ENCODE measurements around the gene NDUFS6. TPM values are rescaled to one million over a fixed set of nuclear protein-coding genes. Genes with fewer than 3 reads are reported as not detected.
"Not testable (repeated sequence)": the region's sequence is repeated elsewhere in the genome, so short reads cannot be mapped to it uniquely, and the experiment has no call there.

Gene NDUFS6
- total and polyA plus RNA-seq, 5 donors from 2014 or later, result 21.6 to 98.7 (median 74.6) TPM

DNA sequence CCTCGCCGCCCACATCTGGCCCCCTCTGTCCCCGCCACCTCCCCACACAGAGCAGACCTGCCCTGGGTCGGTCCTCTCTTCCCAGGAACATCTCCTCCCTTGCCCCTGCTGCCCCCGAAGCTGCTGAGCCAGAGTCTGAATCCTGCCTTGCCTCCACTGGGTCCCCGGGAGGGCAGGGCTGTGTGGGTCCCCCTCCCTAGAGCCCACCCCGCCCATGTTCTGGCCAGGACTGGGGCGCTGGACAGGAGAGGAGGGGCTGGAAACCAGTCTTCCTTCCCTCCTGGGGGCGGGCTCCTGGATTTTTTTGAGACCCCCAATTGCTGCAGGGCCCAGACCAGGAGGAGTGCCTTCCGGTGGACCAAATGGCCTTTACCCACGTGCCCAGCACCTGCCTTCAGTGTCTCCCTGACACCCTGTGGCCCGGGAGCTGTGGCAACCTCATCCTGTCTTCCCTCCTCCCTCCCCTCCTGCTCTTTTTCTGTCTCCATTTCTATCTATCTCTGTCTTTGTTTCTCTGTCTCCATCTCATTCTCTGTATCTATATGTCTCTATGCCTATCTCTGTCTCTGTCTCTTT is 13.6 kb upstream of the NDUFS6 start:
- H3K9me3 Mint-ChIP-seq, result no peaks in the 10 kb centered on the region
- peak overlapping the region in 1 of 3 donors; percentile 55 for H3K27ac Mint-ChIP-seq
- no peak overlapping the region for H3K4me3 Mint-ChIP-seq
- H3K36me3 Mint-ChIP-seq, result no peaks in the 10 kb centered on the region
- ATAC-seq (ENCODE audit: low read depth in 2 of 2) (no peak), DNase-seq (no peak)
- Histone ChIP-seq H3K4me3 (ENCODE audit: low read depth, low read length) (no peak overlapping the region), H3K4me1 (ENCODE audit: control insufficient read depth, insufficient read depth, low read length, poor library complexity, severe bottlenecking) (peaks cover 28% of the 10 kb centered on the region), H3K36me3 (ENCODE audit: control insufficient read depth, insufficient read depth, low read length) (no peaks in the 10 kb centered on the region), H3K27ac (ENCODE audit: insufficient read depth, low read length, poor library complexity, severe bottlenecking) (no peak overlapping the region), H3K9me3 (ENCODE audit: control insufficient read depth in 2 of 2, low read length in 2 of 2) (no peaks in the 10 kb centered on the region), H3K27me3 (ENCODE audit: control insufficient read depth, insufficient read depth, low read length) (no peaks in the 10 kb centered on the region)
- peaks cover 10% of the 10 kb centered on the region for H3K27me3 Mint-ChIP-seq
- H3K4me1 Mint-ChIP-seq, result peaks cover 3 to 31% (median 22%) of the 10 kb centered on the region in 4 donors

DNA sequence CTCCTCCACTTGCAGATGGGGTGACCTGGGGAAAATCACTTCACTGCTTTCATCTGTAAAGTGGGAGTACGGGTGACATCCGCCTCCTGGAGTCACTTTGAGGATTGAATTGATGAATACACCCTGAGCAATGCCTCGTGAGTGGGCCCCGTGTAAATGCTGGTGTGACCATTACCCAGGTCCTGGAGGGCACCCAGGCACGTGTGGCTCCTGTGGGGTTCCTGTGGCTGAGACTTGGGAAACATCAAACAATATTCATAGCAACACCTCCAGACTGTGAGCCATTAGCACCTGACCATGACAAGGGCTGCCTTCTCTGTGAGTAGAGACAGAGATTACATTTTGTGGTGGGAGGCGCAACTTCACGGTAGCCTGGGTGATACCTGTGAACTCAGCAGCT is 13.0 kb upstream of the NDUFS6 start:
- H3K4me3 Mint-ChIP-seq, result no peak overlapping the region

DNA sequence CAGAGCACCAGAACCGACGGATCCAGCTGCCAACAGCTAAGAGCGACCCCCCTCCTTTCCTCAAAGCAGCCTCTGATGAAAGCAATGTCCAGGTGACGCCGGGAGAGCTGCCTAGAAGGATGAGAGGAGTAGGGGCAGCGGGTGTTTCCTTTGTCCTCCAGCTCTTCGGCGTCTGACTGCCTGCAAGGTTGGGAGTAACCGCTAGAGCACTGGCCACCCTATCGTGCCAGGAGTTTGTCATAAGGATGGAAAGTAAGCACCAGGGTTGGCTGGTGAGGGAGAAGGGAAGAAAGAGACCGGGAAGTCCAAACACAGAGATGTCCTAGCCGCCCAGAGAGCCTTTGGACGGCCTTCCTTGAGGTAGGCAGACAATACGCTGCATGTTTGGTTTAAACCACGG is 12.4 kb upstream of the NDUFS6 start:
- ATAC-seq (ENCODE audit: low read depth in 2 of 2) (no peak), DNase-seq (no peak)
- Mint-ChIP-seq H3K4me1 (peaks cover 14 to 43% (median 29%) of the 10 kb centered on the region in 4 donors), H3K9me3 (peaks cover 0 to 4% (median 0%) of the 10 kb centered on the region in 7 donors), H3K36me3 (no peaks in the 10 kb centered on the region), H3K27me3 (peaks cover 5% of the 10 kb centered on the region), H3K4me3 (peak overlapping the region in 2 of 4 donors; percentile 38 to 52), H3K27ac (peak overlapping the region in 1 of 3 donors; percentile 96)
- Histone ChIP-seq H3K36me3 (ENCODE audit: control insufficient read depth, insufficient read depth, low read length) (no peaks in the 10 kb centered on the region), H3K4me3 (ENCODE audit: low read depth, low read length) (no peak overlapping the region), H3K9me3 (ENCODE audit: control insufficient read depth in 2 of 2, low read length in 2 of 2) (no peaks in the 10 kb centered on the region), H3K27me3 (ENCODE audit: control insufficient read depth, insufficient read depth, low read length) (no peaks in the 10 kb centered on the region), H3K27ac (ENCODE audit: insufficient read depth, low read length, poor library complexity, severe bottlenecking) (no peak overlapping the region), H3K4me1 (ENCODE audit: control insufficient read depth, insufficient read depth, low read length, poor library complexity, severe bottlenecking) (peaks cover 39% of the 10 kb centered on the region)

More for the DNA sequence above, 13.0 kb upstream of the NDUFS6 start:
- Mint-ChIP-seq H3K27me3 (peaks cover 9% of the 10 kb centered on the region), H3K9me3 (peaks cover 0 to 4% (median 0%) of the 10 kb centered on the region in 7 donors), H3K36me3 (no peaks in the 10 kb centered on the region), H3K27ac (no peak overlapping the region), H3K4me1 (peaks cover 10 to 37% (median 26%) of the 10 kb centered on the region in 4 donors)
- Histone ChIP-seq H3K4me3 (ENCODE audit: low read depth, low read length) (no peak overlapping the region), H3K9me3 (ENCODE audit: control insufficient read depth in 2 of 2, low read length in 2 of 2) (no peaks in the 10 kb centered on the region), H3K4me1 (ENCODE audit: control insufficient read depth, insufficient read depth, low read length, poor library complexity, severe bottlenecking) (peaks cover 35% of the 10 kb centered on the region), H3K36me3 (ENCODE audit: control insufficient read depth, insufficient read depth, low read length) (no peaks in the 10 kb centered on the region), H3K27ac (ENCODE audit: insufficient read depth, low read length, poor library complexity, severe bottlenecking) (no peak overlapping the region), H3K27me3 (ENCODE audit: control insufficient read depth, insufficient read depth, low read length) (no peaks in the 10 kb centered on the region)
- no peak for ATAC-seq (ENCODE audit: low read depth in 2 of 2)
- DNase-seq, result no peak

DNA sequence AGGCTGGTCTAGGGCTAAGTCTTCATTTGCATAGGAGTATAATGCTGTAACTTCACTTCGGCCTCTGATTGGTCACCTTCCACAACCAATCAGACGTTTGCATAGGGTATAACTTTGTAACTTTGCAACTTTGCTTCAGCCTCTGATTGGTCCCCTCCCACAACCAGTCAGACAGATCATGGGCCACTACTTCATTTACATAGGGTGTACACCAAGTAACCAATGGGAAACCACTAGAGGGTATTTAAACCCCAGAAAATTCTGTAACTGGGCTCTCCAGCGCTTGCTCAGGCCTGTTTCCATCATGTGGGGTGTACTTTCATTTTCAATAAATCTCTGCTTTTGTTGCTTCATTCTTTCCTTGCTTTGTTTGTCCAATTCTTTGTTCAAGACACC is 11.8 kb upstream of the NDUFS6 start:
- not testable (repeated sequence) for H3K27me3 Mint-ChIP-seq; H3K9me3 ChIP-seq (ENCODE audit: control insufficient read depth in 2 of 2, low read length in 2 of 2); H3K27ac ChIP-seq (ENCODE audit: insufficient read depth, low read length, poor library complexity, severe bottlenecking); H3K9me3 Mint-ChIP-seq; H3K36me3 Mint-ChIP-seq; H3K36me3 ChIP-seq (ENCODE audit: control insufficient read depth, insufficient read depth, low read length); ATAC-seq (ENCODE audit: low read depth in 2 of 2); H3K27me3 ChIP-seq (ENCODE audit: control insufficient read depth, insufficient read depth, low read length)
- peak in 2 of 3 donors; percentile 30 to 40 for DNase-seq
- Mint-ChIP-seq H3K4me1 (peaks cover 14 to 47% (median 31%) of the 10 kb centered on the region in 4 donors), H3K4me3 (peak overlapping the region in 3 of 4 donors; percentile 0 to 55 (median 4)), H3K27ac (peak overlapping the region in 2 of 3 donors; percentile 89 to 96)
- peak overlapping the region; percentile 42 for H3K4me3 ChIP-seq (ENCODE audit: low read depth, low read length)
- peaks cover 45% of the 10 kb centered on the region for H3K4me1 ChIP-seq (ENCODE audit: control insufficient read depth, insufficient read depth, low read length, poor library complexity, severe bottlenecking)

DNA sequence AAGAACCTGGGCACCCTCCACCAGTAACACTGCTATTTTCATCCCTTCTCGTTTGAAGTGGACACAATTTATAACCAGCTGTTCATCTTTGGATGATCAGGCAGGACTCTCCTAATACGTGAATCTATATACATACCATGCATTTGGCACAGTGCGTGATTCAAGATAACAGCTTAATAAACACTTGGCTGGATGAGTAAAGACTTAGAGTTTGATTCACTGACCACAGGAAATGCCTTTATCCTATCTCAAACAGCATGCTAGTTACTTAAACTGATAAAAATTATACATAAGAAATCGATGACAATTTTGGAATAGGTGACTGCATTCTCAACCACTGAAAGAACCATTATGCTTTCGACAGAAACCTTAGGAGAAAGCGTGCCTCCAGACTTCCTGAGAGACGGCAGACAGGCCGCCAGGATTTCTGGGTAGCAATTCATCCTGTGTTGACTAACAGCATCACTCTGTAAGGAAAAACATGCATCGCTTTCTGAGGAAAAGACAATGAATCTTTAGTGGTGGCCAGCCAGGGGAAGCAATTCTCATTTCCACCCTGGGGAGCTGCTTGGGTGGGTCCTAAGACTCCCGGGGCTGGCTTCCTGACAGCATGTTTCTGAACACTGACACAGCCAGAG is 11.3 kb upstream of the NDUFS6 start:
- H3K4me1 Mint-ChIP-seq, result peaks cover 14 to 49% (median 32%) of the 10 kb centered on the region in 4 donors
- H3K36me3 Mint-ChIP-seq, result no peaks in the 10 kb centered on the region
- ATAC-seq (ENCODE audit: low read depth in 2 of 2), result no peak
- no peaks in the 10 kb centered on the region for H3K27me3 ChIP-seq (ENCODE audit: control insufficient read depth, insufficient read depth, low read length)
- H3K27ac Mint-ChIP-seq, result peak overlapping the region in 2 of 3 donors; percentile 89 to 96
- H3K4me1 ChIP-seq (ENCODE audit: control insufficient read depth, insufficient read depth, low read length, poor library complexity, severe bottlenecking), result peaks cover 49% of the 10 kb centered on the region
- peak overlapping the region; percentile 42 for H3K4me3 ChIP-seq (ENCODE audit: low read depth, low read length)
- no peak for DNase-seq
- peaks cover 0 to 4% (median 0%) of the 10 kb centered on the region in 7 donors for H3K9me3 Mint-ChIP-seq
- peak overlapping the region; percentile 10 for H3K27ac ChIP-seq (ENCODE audit: insufficient read depth, low read length, poor library complexity, severe bottlenecking)
- H3K9me3 ChIP-seq (ENCODE audit: control insufficient read depth in 2 of 2, low read length in 2 of 2), result no peaks in the 10 kb centered on the region
- peak overlapping the region in 3 of 4 donors; percentile 0 to 55 (median 4) for H3K4me3 Mint-ChIP-seq
- H3K36me3 ChIP-seq (ENCODE audit: control insufficient read depth, insufficient read depth, low read length), result no peaks in the 10 kb centered on the region
- H3K27me3 Mint-ChIP-seq, result no peaks in the 10 kb centered on the region

DNA sequence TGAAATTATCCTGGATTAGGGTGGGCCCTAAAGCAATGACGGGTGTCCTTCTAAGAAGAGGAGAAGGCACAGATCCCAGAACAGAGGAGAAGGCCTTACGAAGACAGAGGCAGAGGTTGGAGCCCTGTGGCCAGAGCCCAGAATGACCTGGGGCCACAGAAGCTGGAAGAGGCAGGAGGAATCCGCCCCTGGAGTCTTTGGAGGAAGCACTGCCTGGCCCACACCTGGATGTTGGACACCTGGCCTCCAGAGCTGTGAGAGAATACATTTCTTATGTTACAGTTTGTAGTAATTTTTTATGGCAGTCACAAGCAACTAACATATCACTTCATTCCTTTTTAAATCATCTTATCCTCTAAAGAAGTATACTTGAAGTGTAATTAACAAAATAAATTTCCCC is 10.0 kb upstream of the NDUFS6 start:
- Histone ChIP-seq H3K36me3 (ENCODE audit: control insufficient read depth, insufficient read depth, low read length) (no peaks in the 10 kb centered on the region), H3K27ac (ENCODE audit: insufficient read depth, low read length, poor library complexity, severe bottlenecking) (peak overlapping the region; percentile 82), H3K27me3 (ENCODE audit: control insufficient read depth, insufficient read depth, low read length) (no peaks in the 10 kb centered on the region), H3K4me1 (ENCODE audit: control insufficient read depth, insufficient read depth, low read length, poor library complexity, severe bottlenecking) (peaks cover 49% of the 10 kb centered on the region), H3K4me3 (ENCODE audit: low read depth, low read length) (no peak overlapping the region), H3K9me3 (ENCODE audit: control insufficient read depth in 2 of 2, low read length in 2 of 2) (no peaks in the 10 kb centered on the region)
- Mint-ChIP-seq H3K9me3 (peaks cover 0 to 4% (median 0%) of the 10 kb centered on the region in 7 donors), H3K27ac (peak overlapping the region; percentile 77 to 97 (median 96)), H3K27me3 (no peaks in the 10 kb centered on the region), H3K4me1 (peaks cover 14 to 59% (median 36%) of the 10 kb centered on the region in 4 donors), H3K36me3 (no peaks in the 10 kb centered on the region), H3K4me3 (peak overlapping the region in 2 of 4 donors; percentile 33 to 61)
- no peak for ATAC-seq (ENCODE audit: low read depth in 2 of 2)
- DNase-seq, result no peak

DNA sequence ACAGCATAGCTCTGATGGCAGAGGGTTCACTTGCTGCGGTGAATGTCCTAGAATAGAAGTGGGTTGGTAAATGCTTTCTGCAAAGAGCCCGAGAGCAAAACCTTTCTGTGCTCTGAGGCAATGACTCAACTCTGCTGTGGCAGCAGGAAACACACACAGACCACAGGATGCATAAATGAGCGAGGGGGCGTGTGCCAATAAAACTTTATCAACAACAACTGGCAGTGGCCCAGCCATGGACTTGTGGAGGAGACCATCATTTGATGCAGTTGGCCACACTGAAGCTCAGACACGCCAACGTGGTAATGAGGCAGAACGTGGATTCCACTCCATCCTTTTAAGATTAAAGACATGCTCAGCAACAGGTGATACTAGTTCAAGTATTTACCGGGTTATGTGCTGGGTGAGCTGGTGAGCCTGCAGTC is 8.4 kb upstream of the NDUFS6 start:
- no peaks in the 10 kb centered on the region for H3K27me3 Mint-ChIP-seq
- Histone ChIP-seq H3K9me3 (ENCODE audit: control insufficient read depth in 2 of 2, low read length in 2 of 2) (no peaks in the 10 kb centered on the region), H3K27ac (ENCODE audit: insufficient read depth, low read length, poor library complexity, severe bottlenecking) (peak overlapping the region; percentile 82), H3K27me3 (ENCODE audit: control insufficient read depth, insufficient read depth, low read length) (no peaks in the 10 kb centered on the region), H3K4me1 (ENCODE audit: control insufficient read depth, insufficient read depth, low read length, poor library complexity, severe bottlenecking) (peaks cover 55% of the 10 kb centered on the region), H3K36me3 (ENCODE audit: control insufficient read depth, insufficient read depth, low read length) (peaks cover 10% of the 10 kb centered on the region), H3K4me3 (ENCODE audit: low read depth, low read length) (peak overlapping the region; percentile 77)
- peak; percentile 95 to 96 for ATAC-seq (ENCODE audit: low read depth in 2 of 2)
- H3K4me3 Mint-ChIP-seq, result peak overlapping the region; percentile 89 to 94 (median 92)
- H3K4me1 Mint-ChIP-seq, result peaks cover 14 to 71% (median 43%) of the 10 kb centered on the region in 4 donors
- peaks cover 0 to 4% (median 0%) of the 10 kb centered on the region in 7 donors for H3K9me3 Mint-ChIP-seq
- peak overlapping the region; percentile 96 to 97 (median 97) for H3K27ac Mint-ChIP-seq
- peak; percentile 58 to 96 (median 83) for DNase-seq
- H3K36me3 Mint-ChIP-seq, result peaks cover 3% of the 10 kb centered on the region
